Measurements from ENCODE around the gene TRH. TPM values are rescaled to one million over a fixed set of nuclear protein-coding genes. Genes with fewer than 3 reads are reported as not detected.

TRH gene
- total and polyA plus RNA-seq, 12 donors = 0.01 to 0.28 TPM; not detected in 10

DNA sequence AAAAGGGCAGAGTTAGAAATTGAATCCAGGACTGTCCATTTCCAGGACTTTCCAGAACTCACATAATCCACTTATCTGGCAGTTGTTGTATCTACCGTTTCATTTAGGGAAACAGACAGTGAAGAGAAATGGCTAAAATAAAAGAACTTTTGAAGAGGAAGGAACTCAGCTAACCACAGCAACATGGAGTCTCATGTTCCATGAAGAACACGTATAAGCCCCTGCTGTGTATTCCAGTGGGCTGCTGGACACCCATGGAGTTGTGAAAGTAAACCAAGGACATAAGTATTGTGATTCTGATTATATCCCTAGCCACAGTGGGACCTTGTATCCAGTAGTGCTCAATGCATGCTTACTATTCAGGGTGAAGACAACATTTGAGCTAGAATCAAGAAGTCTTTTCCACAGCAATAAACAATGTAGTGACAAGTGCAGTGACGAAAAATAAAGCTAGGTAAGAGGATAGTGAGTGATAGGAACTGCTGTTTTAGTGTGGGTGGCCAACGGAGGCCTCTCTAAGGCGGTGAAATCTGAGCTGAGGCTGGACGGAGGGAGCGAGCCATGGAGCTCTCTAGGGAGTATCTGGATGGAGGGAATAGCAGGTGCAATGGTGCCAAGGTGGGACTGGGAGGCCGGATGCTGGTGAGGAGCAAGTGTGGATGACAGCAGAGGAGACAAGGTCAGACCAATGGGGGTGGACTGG lies 26.8 kb upstream of the TRH start:
- WGBS, 2 donors = 63 to 75% methylated on average over 8 of the region's 8 CpGs
- Histone ChIP-seq H3K4me1 (no peaks in the 10 kb centered on the region), H3K27me3 (peaks cover 0 to 10% (median 0%) of the 10 kb centered on the region in 7 donors), H3K4me3 (no peak overlapping the region), H3K9me3 (peaks cover 0 to 10% (median 0%) of the 10 kb centered on the region in 11 donors), H3K36me3 (no peaks in the 10 kb centered on the region), H3K27ac (no peak overlapping the region)
- DNase-seq (no peak), ATAC-seq (no peak)
- intact Hi-C loops (cut with DNase I) = loop anchor here in 2 of 10 donors (5.0 to 10.0 kb wide), 2 partner anchors 45 to 47 kb away; no protein-coding TSS in a partner anchor
- TF ChIP-seq, protein P1, sequence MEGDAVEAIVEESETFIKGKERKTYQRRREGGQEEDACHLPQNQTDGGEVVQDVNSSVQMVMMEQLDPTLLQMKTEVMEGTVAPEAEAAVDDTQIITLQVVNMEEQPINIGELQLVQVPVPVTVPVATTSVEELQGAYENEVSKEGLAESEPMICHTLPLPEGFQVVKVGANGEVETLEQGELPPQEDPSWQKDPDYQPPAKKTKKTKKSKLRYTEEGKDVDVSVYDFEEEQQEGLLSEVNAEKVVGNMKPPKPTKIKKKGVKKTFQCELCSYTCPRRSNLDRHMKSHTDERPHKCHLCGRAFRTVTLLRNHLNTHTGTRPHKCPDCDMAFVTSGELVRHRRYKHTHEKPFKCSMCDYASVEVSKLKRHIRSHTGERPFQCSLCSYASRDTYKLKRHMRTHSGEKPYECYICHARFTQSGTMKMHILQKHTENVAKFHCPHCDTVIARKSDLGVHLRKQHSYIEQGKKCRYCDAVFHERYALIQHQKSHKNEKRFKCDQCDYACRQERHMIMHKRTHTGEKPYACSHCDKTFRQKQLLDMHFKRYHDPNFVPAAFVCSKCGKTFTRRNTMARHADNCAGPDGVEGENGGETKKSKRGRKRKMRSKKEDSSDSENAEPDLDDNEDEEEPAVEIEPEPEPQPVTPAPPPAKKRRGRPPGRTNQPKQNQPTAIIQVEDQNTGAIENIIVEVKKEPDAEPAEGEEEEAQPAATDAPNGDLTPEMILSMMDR (IDR thresholded peaks at IDR 0.05) = no peak

GRCh38 chr3:129950318-129951046 lies 24.0 kb upstream of the TRH start:
- H3K4me3 ChIP-seq = no peak overlapping the region
- no peak overlapping the region for H3K27ac ChIP-seq
- WGBS, 2 donors = 64 to 65% methylated on average over 7 of the region's 7 CpGs
- H3K36me3 ChIP-seq = no peaks in the 10 kb centered on the region
- TF ChIP-seq, protein P1 (IDR thresholded peaks at IDR 0.05) = no peak
- no peak for ATAC-seq
- peaks cover 0 to 8% (median 0%) of the 10 kb centered on the region in 9 donors for H3K4me1 ChIP-seq
- peaks cover 0 to 10% (median 0%) of the 10 kb centered on the region in 11 donors for H3K9me3 ChIP-seq
- DNase-seq = no peak
- intact Hi-C loops (cut with DNase I) = loop anchor here in 1 of 10 donors (5.0 kb wide), 1 partner anchor 42 kb away; no protein-coding TSS in a partner anchor
- peaks cover 0 to 11% (median 0%) of the 10 kb centered on the region in 7 donors for H3K27me3 ChIP-seq

- Histone ChIP-seq H3K9me3 (no peaks in the 10 kb centered on the region), H3K4me1 (peaks cover 0 to 8% (median 0%) of the 10 kb centered on the region in 9 donors), H3K27me3 (peaks cover 0 to 11% (median 0%) of the 10 kb centered on the region in 7 donors), H3K36me3 (no peaks in the 10 kb centered on the region), H3K27ac (no peak overlapping the region), H3K4me3 (no peak overlapping the region)
- TF ChIP-seq, protein P1 (IDR thresholded peaks at IDR 0.05) = no peak
- ATAC-seq (no peak), DNase-seq (no peak)
- intact Hi-C loops (cut with DNase I) = loop anchor here in 1 of 10 donors (5.0 kb wide), 1 partner anchor 40 kb away; no protein-coding TSS in a partner anchor
- 80 to 85% methylated on average over 6 of the region's 6 CpGs for WGBS, 2 donors
Observed at GRCh38 chr3:129952556-129953355, 21.8 kb upstream of the TRH start.

DNA sequence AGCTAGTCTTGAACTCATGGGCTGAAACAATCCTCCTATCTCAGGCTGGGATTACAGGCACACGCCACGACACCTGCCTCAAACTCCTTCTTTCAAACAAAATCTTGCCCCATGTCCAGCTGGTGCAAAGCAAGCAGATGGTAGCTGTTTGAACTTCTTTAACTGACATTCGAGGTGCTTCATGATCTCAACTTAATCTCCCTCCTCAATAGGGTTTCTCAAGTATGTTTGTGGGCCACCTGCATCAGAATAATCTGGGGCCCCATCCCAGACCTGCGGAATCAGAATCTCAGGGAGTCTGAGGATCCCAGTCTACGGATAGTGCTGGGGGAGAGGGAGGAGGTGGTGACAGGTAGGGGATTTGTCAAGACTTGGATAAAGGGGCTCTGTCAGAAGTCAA lies 20.9 kb upstream of the TRH start:
- H3K36me3 ChIP-seq = no peaks in the 10 kb centered on the region
- H3K27me3 ChIP-seq = peaks cover 0 to 11% (median 0%) of the 10 kb centered on the region in 7 donors
- H3K27ac ChIP-seq = no peak overlapping the region
- intact Hi-C loops (cut with DNase I) = loop anchor here in 1 of 10 donors (5.0 kb wide), 1 partner anchor 39 kb away; no protein-coding TSS in a partner anchor
- DNase-seq (no peak), ATAC-seq (no peak)
- H3K4me1 ChIP-seq = peaks cover 0 to 8% (median 0%) of the 10 kb centered on the region in 9 donors
- TF ChIP-seq, protein P1 (IDR thresholded peaks at IDR 0.05) = no peak
- 48 to 54% methylated on average over 5 of the region's 5 CpGs for WGBS, 2 donors
- H3K9me3 ChIP-seq = no peaks in the 10 kb centered on the region
- no peak overlapping the region for H3K4me3 ChIP-seq
